NT2/D1 (cell line): ENCODE results near the gene URI1.

Experiments
- DNase-seq: peaks from one replicate; pipeline ENCODE4 v3.0.0-alpha.2; 2011; ENCODE audit warnings: low read depth, low spot score
- H3K27me3 ChIP-seq: 2 replicates; pipeline ENCODE4 v1.6.0; 2011; ENCODE audit warnings: mild to moderate bottlenecking; ENCODE audit not compliant: insufficient read length, insufficient read depth
- H3K36me3 ChIP-seq: 2 replicates; pipeline ENCODE4 v1.6.1; 2011; ENCODE audit warnings: mild to moderate bottlenecking, low read length, mixed read lengths; ENCODE audit not compliant: insufficient read depth, insufficient read length
- H3K4me1 ChIP-seq: 2 replicates; pipeline ENCODE4 v1.5.1; 2011; ENCODE audit not compliant: insufficient read depth, insufficient read length
- H3K4me3 ChIP-seq: 2 replicates; pipeline ENCODE4 v1.5.1; 2011; ENCODE audit warnings: low read depth; ENCODE audit not compliant: insufficient read length
- H3K9ac ChIP-seq: 2 replicates; pipeline ENCODE4 v1.6.0; 2011; ENCODE audit warnings: low read depth; ENCODE audit not compliant: insufficient read length
- H3K9me3 ChIP-seq: 2 replicates; pipeline ENCODE4 v1.5.1; 2011; ENCODE audit warnings: mild to moderate bottlenecking, low read length; ENCODE audit not compliant: insufficient read depth
- SUZ12 ChIP-seq: IDR thresholded peaks from 2 replicates; pipeline ENCODE4 v1.6.1; 2011; ENCODE audit not compliant: insufficient read length, insufficient read depth; ENCODE audit errors: extremely low read depth
- YY1 ChIP-seq: IDR thresholded peaks from 2 replicates; pipeline ENCODE4 v1.6.1; 2011; ENCODE audit not compliant: insufficient read length, insufficient read depth
- ZNF274 ChIP-seq: IDR thresholded peaks from 2 replicates; pipeline ENCODE4 v1.6.1; 2011; ENCODE audit warnings: mild to moderate bottlenecking, low read depth, low read length

URI1 gene

GRCh38 chr19:29952177-29952576, 10.1 kb downstream of the URI1 start:
- Histone ChIP-seq H3K27me3 (no peaks in the 10 kb centered on the region), H3K4me3 (no peak overlapping the region), H3K4me1 (no peaks in the 10 kb centered on the region), H3K9me3 (peaks cover 12% of the 10 kb centered on the region; the same call in 1 of the 2 replicates), H3K9ac (no peak overlapping the region), H3K36me3 (peaks cover 3% of the 10 kb centered on the region)
- TF ChIP-seq ZNF274: no peak
- no peak for TF ChIP-seq SUZ12
- TF ChIP-seq YY1: no peak
- DNase-seq: no peak

DNA sequence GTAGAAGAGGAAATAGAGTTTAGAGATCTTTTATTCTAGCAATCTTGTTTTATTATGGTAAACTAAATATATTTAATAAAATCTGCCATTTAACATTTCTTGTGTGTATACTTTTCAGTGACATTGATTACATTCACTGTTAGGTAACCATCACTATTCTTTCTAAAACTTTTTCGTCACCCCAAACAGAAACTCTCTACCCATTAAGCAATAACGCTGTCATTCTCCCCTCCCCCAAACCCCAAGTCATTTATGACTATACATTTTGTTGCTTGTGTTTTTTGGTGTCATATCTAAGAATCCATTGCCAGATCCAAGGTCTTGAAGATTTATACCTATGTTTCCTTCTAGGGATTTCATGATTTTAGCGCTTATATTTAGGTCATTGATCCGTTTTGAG, 10.6 kb downstream of the URI1 start:
- Histone ChIP-seq H3K27me3 (no peaks in the 10 kb centered on the region), H3K9me3 (peaks cover 8% of the 10 kb centered on the region; the same call in 1 of the 2 replicates), H3K4me3 (no peak overlapping the region), H3K4me1 (no peaks in the 10 kb centered on the region), H3K9ac (no peak overlapping the region), H3K36me3 (peaks cover 3% of the 10 kb centered on the region)
- DNase-seq: no peak
- TF ChIP-seq ZNF274 (no peak), SUZ12 (no peak), YY1 (no peak)

GRCh38 chr19:29953352-29954247, 11.6 kb downstream of the URI1 start:
- Histone ChIP-seq H3K9me3 (no peaks in the 10 kb centered on the region), H3K36me3 (peaks cover 3% of the 10 kb centered on the region), H3K9ac (no peak overlapping the region), H3K27me3 (no peaks in the 10 kb centered on the region), H3K4me3 (no peak overlapping the region), H3K4me1 (no peaks in the 10 kb centered on the region)
- DNase-seq: no peak
- no peak for TF ChIP-seq SUZ12
- no peak for TF ChIP-seq YY1
- no peak for TF ChIP-seq ZNF274

GRCh38 chr19:29956855-29957254, 14.8 kb downstream of the URI1 start:
- Histone ChIP-seq H3K36me3 (no peaks in the 10 kb centered on the region), H3K27me3 (no peaks in the 10 kb centered on the region), H3K9ac (no peak overlapping the region), H3K9me3 (no peaks in the 10 kb centered on the region), H3K4me3 (no peak overlapping the region), H3K4me1 (no peaks in the 10 kb centered on the region)
- no peak for TF ChIP-seq SUZ12
- TF ChIP-seq YY1: no peak
- no peak for TF ChIP-seq ZNF274
- DNase-seq: no peak

DNA sequence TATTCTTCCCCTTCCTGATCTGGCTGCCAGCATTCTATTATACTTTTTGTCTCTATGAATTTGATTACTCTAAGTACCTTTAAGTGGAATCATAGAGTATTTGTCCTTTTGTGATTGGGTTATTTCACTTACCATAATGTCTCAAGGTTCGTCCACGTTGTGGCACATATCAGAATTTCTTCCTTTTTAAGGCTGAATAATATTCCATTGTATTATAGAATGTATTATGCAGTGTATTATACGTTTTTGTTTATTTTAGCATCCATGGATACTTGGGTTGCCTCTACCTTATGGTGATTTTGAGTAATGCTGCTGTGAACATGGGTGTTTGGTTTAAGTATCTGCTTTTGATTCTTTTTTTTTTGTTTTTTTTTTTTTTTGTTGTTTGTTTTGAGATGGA, 19.3 kb downstream of the URI1 start:
- DNase-seq: no peak
- Histone ChIP-seq H3K4me1 (no peaks in the 10 kb centered on the region), H3K36me3 (no peaks in the 10 kb centered on the region), H3K27me3 (no peaks in the 10 kb centered on the region), H3K9me3 (no peaks in the 10 kb centered on the region), H3K4me3 (no peak overlapping the region), H3K9ac (no peak overlapping the region)
- TF ChIP-seq YY1 (no peak), ZNF274 (no peak), SUZ12 (no peak)

DNA sequence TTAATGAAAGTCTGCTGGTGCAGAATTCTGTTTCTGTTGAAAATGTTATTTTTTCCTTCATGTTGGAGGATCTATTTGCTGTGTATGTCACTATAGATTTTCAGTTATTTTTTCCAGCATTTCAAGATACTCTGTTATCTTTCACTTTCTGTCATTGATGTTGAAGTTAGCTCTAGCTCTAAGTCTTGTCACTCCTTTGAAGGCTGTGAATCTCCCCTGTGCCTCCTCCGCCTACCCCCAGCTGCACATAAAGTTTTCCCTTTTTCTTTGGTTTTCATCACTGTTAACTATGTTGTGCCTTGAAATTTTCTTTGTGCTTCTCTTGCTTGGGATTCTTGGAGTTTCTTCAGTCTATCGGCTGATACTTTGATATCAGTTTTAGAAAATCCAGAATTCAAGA, 20.8 kb downstream of the URI1 start:
- DNase-seq: no peak
- Histone ChIP-seq H3K9me3 (no peaks in the 10 kb centered on the region), H3K9ac (no peak overlapping the region), H3K36me3 (no peaks in the 10 kb centered on the region), H3K27me3 (no peaks in the 10 kb centered on the region), H3K4me3 (no peak overlapping the region), H3K4me1 (no peaks in the 10 kb centered on the region)
- TF ChIP-seq ZNF274 (no peak), SUZ12 (no peak), YY1 (no peak)

GRCh38 chr19:29963576-29963975, 21.5 kb downstream of the URI1 start:
- Histone ChIP-seq H3K36me3 (no peaks in the 10 kb centered on the region), H3K9ac (no peak overlapping the region), H3K4me3 (no peak overlapping the region), H3K27me3 (no peaks in the 10 kb centered on the region), H3K9me3 (no peaks in the 10 kb centered on the region), H3K4me1 (no peaks in the 10 kb centered on the region)
- no peak for TF ChIP-seq YY1
- no peak for TF ChIP-seq SUZ12
- TF ChIP-seq ZNF274: no peak
- no peak for DNase-seq

- no peaks in the 10 kb centered on the region for H3K27me3 ChIP-seq
- no peak for DNase-seq
Measured at GRCh38 chr19:29964171-29964570, 22.1 kb downstream of the URI1 start.

More at GRCh38 chr19:29964171-29964570, 22.1 kb downstream of the URI1 start:
- Histone ChIP-seq H3K9ac (no peak overlapping the region), H3K4me1 (no peaks in the 10 kb centered on the region), H3K9me3 (no peaks in the 10 kb centered on the region), H3K4me3 (no peak overlapping the region), H3K36me3 (no peaks in the 10 kb centered on the region)
- TF ChIP-seq YY1 (no peak), ZNF274 (no peak), SUZ12 (no peak)
